HG02870 (cell line): ENCODE results near the gene MC2R.
"Not testable (repeated sequence)": the region's sequence is repeated elsewhere in the genome, so short reads cannot be mapped to it uniquely, and the experiment has no call there.

Experiments
- ATAC-seq: cut with Tn5 transposase; IDR thresholded peaks from one replicate; pipeline ENCODE4 v1.9.1; 2021; ENCODE audit warnings: mild to moderate bottlenecking, moderate library complexity; ENCODE audit not compliant: unreplicated experiment

MC2R gene

GRCh38 chr18:13894531-13894930 lies 20.8 kb downstream of the MC2R start:
- no peak for ATAC-seq

GRCh38 chr18:13893418-13893760 lies 21.9 kb downstream of the MC2R start:
- peak; percentile 97 for ATAC-seq

- ATAC-seq: peak; percentile 25
Observed at GRCh38 chr18:13892098-13892497, 23.2 kb downstream of the MC2R start.

DNA sequence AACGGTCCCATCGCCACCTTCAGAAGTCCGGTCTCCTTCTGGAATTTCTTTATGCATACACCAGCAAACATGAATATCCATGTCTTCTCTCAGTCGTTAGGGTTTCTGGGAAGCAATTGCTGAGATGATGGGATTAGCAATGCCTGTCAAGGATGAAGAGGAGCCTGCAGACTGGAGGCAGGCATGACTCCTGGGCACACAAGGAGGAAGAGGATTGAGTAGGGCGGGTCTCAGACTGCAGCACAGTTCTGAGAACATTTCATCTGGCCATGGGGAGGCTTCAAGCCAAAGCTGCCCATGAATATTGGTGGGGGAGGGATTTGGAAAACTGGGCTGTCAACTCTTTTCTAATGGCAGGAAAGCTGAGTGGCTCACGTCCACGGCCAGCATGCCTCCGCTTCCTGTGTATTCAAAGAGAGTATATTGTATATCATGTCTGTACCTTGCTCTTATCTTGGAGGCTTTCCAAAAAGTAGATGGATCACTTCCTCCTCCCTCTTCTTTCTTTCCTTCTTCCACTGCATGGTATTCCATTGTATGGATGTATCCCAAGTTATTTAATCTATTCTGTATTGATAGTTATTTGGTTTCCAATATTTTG lies 24.5 kb downstream of the MC2R start:
- no peak for ATAC-seq

GRCh38 chr18:13889671-13890070 lies 25.7 kb downstream of the MC2R start:
- no peak for ATAC-seq

GRCh38 chr18:13888191-13888716 lies 27.1 kb downstream of the MC2R start:
- no peak for ATAC-seq

- ATAC-seq: no peak
Observed at GRCh38 chr18:13885009-13885408, 30.3 kb downstream of the MC2R start.

- ATAC-seq: no peak
Observed at GRCh38 chr18:13879937-13880336, 35.4 kb downstream of the MC2R start.

GRCh38 chr18:13879492-13879891 lies 35.8 kb downstream of the MC2R start:
- no peak for ATAC-seq

DNA sequence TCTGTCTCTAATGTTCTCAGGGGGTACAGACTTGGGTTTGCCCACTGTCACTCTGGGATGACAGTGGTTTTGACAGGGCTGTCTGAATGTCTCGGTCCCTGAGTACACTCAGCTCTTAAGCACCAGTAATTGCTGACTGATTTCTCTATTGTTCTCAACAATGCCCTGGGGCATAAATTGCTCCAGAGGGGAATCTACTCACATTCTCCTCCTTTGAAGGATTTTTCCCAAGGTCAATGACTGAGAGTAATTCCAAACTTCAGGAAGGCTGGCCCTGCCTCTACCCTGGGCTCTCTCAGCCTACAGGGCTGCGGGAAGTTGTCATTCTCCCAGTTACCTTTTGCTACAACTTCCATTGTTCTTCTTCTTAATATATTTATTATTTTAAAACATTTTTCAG lies 36.5 kb downstream of the MC2R start:
- no peak for ATAC-seq

DNA sequence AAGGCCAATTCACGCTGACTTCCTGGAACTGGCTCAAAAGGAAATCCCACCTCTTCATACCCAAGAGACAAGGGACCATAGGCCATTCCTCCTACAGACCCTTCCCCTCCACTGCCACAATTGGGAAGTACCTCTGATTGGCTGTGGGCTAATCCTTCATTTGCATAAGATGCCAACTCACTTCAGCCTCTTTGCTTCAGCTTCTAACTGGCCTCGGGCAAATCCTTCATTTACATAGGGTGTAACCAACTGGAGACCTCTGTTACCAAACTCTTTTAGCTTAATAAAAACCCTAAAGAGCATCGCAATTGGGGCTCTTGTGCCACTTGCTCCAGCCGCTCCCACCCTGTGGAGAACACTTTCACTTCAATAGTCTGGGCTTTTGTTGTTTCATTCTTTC lies 38.2 kb downstream of the MC2R start:
- no peak for ATAC-seq

GRCh38 chr18:13874558-13874957 lies 40.8 kb downstream of the MC2R start:
- ATAC-seq: no peak

- no peak for ATAC-seq
Observed at GRCh38 chr18:13872932-13873331, 42.4 kb downstream of the MC2R start.

- ATAC-seq: no peak
Observed at GRCh38 chr18:13872373-13872772, 43.0 kb downstream of the MC2R start.

DNA sequence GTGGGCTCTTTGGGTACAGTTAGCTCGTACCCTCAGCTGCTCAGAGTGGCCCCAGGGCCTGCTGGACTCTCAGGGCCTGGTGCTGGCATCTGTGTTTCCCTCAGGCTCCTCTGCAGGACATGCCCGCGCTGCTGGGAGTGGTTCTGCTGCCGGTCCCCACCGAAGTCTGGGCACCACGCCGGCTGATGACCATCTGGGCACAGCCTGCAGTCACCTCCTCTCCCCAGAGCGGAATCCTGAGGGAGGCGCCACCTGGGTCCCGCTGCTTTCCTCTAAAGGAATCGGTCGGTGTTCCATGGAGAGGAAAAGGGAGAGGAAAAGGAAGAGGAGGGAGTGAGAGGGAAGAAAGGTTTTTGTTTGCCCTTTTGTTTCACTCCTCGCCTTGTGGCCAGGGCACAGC lies 43.6 kb downstream of the MC2R start:
- ATAC-seq: no peak

GRCh38 chr18:13868501-13869271 lies 46.6 kb downstream of the MC2R start:
- no peak for ATAC-seq

DNA sequence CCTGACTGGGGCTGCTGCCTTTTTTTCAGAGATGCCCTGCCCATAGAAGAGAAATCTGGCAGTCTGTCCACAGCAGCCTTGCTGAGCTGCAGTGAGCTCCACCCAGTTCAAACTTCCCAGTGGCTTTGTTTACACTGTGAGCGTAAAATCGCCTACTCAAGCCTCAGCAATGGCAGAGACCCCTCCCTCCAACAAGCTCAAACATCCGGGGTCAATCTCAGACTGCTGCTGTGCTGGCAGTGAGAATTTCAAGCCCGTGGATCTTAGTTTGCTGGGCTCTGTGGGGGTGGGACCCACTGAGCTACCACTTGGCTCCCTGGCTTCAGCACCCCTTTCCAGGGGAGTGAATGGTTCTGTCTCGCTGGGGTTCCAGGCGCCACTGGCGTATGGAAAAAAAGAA lies 52.4 kb downstream of the MC2R start:
- not testable (repeated sequence) for ATAC-seq

DNA sequence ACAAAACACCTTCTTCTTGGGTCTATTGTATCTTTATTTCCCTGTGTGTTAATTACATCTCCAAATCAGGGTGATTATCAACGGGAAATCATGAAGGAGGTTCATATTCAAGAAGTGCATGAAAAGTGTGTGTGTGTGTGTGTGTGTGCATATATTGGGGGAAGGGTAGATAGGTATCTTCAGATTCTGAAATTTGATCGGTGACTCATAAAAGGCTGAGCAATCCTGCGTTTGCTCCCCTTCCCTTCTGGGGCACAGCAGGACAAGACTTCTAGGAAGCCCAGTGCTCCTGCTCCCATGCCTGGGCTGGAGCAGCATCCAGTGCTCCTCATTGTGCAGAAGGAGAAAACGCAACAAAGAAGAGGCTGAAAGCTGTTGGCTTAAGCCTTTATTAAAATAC lies 65.5 kb downstream of the MC2R start:
- ATAC-seq: no peak

- ATAC-seq: no peak
Observed at GRCh38 chr18:13836559-13836958, 78.8 kb downstream of the MC2R start.

DNA sequence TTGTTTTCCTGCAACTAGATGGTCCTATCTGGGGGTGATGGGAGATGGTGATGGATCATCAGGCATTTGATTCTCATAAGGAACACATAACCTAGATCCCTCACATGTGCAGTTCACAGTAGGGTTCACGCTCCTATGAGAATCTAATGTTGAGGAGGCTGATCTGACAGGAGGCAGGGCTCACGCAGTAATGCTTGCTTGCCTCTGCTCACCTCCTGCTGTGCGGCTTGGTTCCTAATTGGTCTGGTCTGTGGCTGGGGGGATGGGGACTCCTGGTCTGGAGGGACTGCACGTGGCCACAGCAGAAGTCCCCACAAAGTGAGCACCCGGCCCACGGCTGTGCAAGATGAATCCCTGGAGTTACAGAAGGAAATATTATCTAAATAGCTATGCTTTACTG lies 80.1 kb downstream of the MC2R start:
- ATAC-seq: no peak

- no peak for ATAC-seq
Observed at GRCh38 chr18:13834496-13835015, 80.8 kb downstream of the MC2R start.
